Measurements from ENCODE around the gene ANKRD34A.

GRCh38 chr1:145927063-145927886, 37.1 kb downstream of the ANKRD34A start, which contains the start of gene RBM8A:
- TF ChIP-seq CTCF (IDR thresholded peaks at IDR 0.05) = peak; percentile 51 to 69 (median 68)
- TF ChIP-seq POLR2A (IDR thresholded peaks at IDR 0.05) = peak; percentile 96

All from right lobe of liver (tissue), 4 donors.